Measurements from ENCODE around the gene ARID1B.

ARID1B gene

GRCh38 chr6:157151989-157152388, 374.8 kb downstream of the ARID1B start:
- TF ChIP-seq FOXP2 (optimal IDR thresholded peaks at IDR 0.05; ENCODE audit: borderline replicate concordance, extremely low read depth, extremely low read length, insufficient read depth) (no peak), POLR2AphosphoS5 (IDR thresholded peaks at IDR 0.05; ENCODE audit: low read depth, low read length) (no peak), TAF1 (IDR thresholded peaks at IDR 0.05; ENCODE audit: borderline replicate concordance, insufficient read depth, low read length) (no peak), SIN3A (IDR thresholded peaks at IDR 0.05; ENCODE audit: borderline replicate concordance, insufficient read depth, low read length) (no peak), REST (IDR thresholded peaks at IDR 0.05; ENCODE audit: insufficient read depth in 1 of 2, low read depth in 2 of 2, low read length in 2 of 2) (no peak)

- no peak for TF ChIP-seq REST (IDR thresholded peaks at IDR 0.05; ENCODE audit: insufficient read depth in 1 of 2, low read depth in 2 of 2, low read length in 2 of 2)
- TF ChIP-seq POLR2AphosphoS5 (IDR thresholded peaks at IDR 0.05; ENCODE audit: low read depth, low read length): no peak
- TF ChIP-seq FOXP2 (optimal IDR thresholded peaks at IDR 0.05; ENCODE audit: borderline replicate concordance, extremely low read depth, extremely low read length, insufficient read depth): no peak
- no peak for TF ChIP-seq TAF1 (IDR thresholded peaks at IDR 0.05; ENCODE audit: borderline replicate concordance, insufficient read depth, low read length)
- TF ChIP-seq SIN3A (IDR thresholded peaks at IDR 0.05; ENCODE audit: borderline replicate concordance, insufficient read depth, low read length): no peak
Measured at GRCh38 chr6:157152556-157152955, 375.4 kb downstream of the ARID1B start.

- TF ChIP-seq POLR2AphosphoS5 (IDR thresholded peaks at IDR 0.05; ENCODE audit: low read depth, low read length): no peak
- no peak for TF ChIP-seq REST (IDR thresholded peaks at IDR 0.05; ENCODE audit: insufficient read depth in 1 of 2, low read depth in 2 of 2, low read length in 2 of 2)
- TF ChIP-seq TAF1 (IDR thresholded peaks at IDR 0.05; ENCODE audit: borderline replicate concordance, insufficient read depth, low read length): no peak
- TF ChIP-seq FOXP2 (optimal IDR thresholded peaks at IDR 0.05; ENCODE audit: borderline replicate concordance, extremely low read depth, extremely low read length, insufficient read depth): no peak
- no peak for TF ChIP-seq SIN3A (IDR thresholded peaks at IDR 0.05; ENCODE audit: borderline replicate concordance, insufficient read depth, low read length)
Measured at GRCh38 chr6:157155804-157156203, 378.6 kb downstream of the ARID1B start.

- TF ChIP-seq TAF1 (IDR thresholded peaks at IDR 0.05; ENCODE audit: borderline replicate concordance, insufficient read depth, low read length) (no peak), SIN3A (IDR thresholded peaks at IDR 0.05; ENCODE audit: borderline replicate concordance, insufficient read depth, low read length) (no peak), POLR2AphosphoS5 (IDR thresholded peaks at IDR 0.05; ENCODE audit: low read depth, low read length) (no peak), FOXP2 (optimal IDR thresholded peaks at IDR 0.05; ENCODE audit: borderline replicate concordance, extremely low read depth, extremely low read length, insufficient read depth) (no peak), REST (IDR thresholded peaks at IDR 0.05; ENCODE audit: insufficient read depth in 1 of 2, low read depth in 2 of 2, low read length in 2 of 2) (no peak)
Measured at GRCh38 chr6:157157258-157157657, 380.1 kb downstream of the ARID1B start.

- TF ChIP-seq SIN3A (IDR thresholded peaks at IDR 0.05; ENCODE audit: borderline replicate concordance, insufficient read depth, low read length) (no peak), FOXP2 (optimal IDR thresholded peaks at IDR 0.05; ENCODE audit: borderline replicate concordance, extremely low read depth, extremely low read length, insufficient read depth) (no peak), POLR2AphosphoS5 (IDR thresholded peaks at IDR 0.05; ENCODE audit: low read depth, low read length) (no peak), TAF1 (IDR thresholded peaks at IDR 0.05; ENCODE audit: borderline replicate concordance, insufficient read depth, low read length) (no peak), REST (IDR thresholded peaks at IDR 0.05; ENCODE audit: insufficient read depth in 1 of 2, low read depth in 2 of 2, low read length in 2 of 2) (no peak)
Measured at GRCh38 chr6:157158456-157158855, 381.3 kb downstream of the ARID1B start.
